Stimulated activated CD4-positive, alpha-beta T cell treated with anti-CD3 and anti-CD28 coated beads, Interleukin-12 subunit alpha, Interleukin-12 subunit beta, amount 100 ng/mL, for 4 hours (primary cell): ENCODE results near the gene EFCAB9.
A peak's percentile ranks its signal among the peaks of the same experiment; 100 is the strongest.

Experiments used
- DNase-seq: peaks from one replicate; pipeline ENCODE4 v3.0.0-alpha.2; 2020

EFCAB9 gene

GRCh38 chr5:172166030-172166826 lies 27.7 kb upstream of the EFCAB9 start:
- DNase-seq: no peak

GRCh38 chr5:172167895-172168294 lies 26.1 kb upstream of the EFCAB9 start:
- no peak for DNase-seq

DNA sequence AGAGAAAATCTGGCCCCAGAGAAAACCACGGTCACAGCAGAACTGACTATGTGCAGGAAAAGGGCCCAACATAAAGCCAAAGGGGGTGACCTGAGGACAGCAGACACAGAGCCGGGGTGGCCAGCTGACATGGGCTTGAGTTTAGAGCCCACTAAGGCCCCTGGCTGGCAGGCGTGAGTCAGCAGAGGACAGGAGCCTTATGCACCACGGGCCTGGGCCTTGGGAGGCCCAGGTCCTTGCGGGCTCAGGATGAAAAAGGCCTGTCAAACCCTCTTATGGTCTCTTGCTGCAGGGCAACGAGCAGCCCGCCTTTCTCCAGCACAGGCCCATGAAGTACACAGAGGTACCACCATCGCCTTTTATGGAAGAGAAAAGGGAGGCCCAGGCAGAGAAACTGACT lies 25.7 kb upstream of the EFCAB9 start:
- DNase-seq: no peak

GRCh38 chr5:172169216-172169615 lies 24.8 kb upstream of the EFCAB9 start:
- DNase-seq: no peak

- DNase-seq: no peak
These were observed 23.7 kb upstream of the EFCAB9 start for GRCh38 chr5:172170251-172170701.

- no peak for DNase-seq
These were observed 22.9 kb upstream of the EFCAB9 start for GRCh38 chr5:172171118-172171517.

DNA sequence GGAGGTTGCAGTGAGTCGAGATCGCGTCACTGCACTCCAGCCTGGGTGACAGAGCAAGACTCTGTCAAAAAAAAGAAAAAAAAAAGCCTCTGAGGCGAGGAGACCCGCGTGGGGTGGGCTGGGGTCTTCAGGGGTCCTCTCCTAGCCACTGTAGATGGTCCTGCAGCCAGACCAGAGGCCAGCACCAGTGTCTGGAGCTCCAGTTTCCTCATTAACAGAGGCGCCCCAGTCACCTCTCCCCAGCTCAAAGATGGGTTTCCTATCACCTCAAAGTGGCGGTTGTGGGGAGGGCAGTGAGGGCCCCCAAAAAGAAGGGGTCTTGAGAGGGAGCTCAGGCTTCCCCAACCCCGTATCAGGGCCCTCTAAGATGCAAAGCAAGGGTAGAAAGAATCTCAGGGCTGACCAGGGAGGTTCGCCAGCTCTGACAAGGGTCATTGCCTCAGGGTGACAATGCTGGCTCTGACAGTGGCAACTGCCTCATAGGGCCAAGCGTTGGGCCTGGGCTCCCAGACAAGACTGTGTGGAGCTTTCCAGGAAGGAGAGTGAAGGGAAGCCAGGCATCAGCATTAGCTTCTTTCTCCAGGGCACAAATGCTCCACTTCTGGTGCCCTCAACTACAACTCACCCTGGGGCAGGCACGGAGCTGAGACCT lies 20.9 kb upstream of the EFCAB9 start:
- DNase-seq: no peak

- peak; percentile 59 for DNase-seq
These were observed 20.3 kb upstream of the EFCAB9 start for GRCh38 chr5:172173564-172174153.

DNA sequence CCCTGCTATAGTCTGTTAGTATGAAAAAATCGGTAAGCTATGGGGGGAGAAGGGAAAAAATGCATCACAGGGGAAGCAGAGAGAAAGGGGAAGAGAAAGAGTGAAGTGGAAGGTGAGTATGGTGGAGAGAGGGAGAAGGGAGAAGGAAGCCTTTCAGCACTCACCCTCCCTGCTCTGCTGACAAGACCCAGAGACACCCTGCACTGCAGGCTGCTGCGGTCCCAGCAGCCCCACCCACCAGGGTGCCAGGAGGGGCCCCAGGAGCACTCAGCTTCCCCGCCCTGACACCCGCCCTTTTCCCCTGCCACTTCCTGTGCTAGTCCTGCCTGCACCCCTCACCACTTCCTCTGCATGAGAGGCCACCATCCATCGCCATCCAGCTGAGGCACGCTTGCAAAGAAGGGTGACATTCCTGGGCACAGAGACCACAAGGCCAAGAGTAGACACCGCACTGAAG lies 18.7 kb upstream of the EFCAB9 start:
- DNase-seq: peak; percentile 77

GRCh38 chr5:172177176-172177575 lies 16.8 kb upstream of the EFCAB9 start:
- DNase-seq: no peak

- DNase-seq: no peak
These were observed 15.5 kb upstream of the EFCAB9 start for GRCh38 chr5:172178301-172178987.

DNA sequence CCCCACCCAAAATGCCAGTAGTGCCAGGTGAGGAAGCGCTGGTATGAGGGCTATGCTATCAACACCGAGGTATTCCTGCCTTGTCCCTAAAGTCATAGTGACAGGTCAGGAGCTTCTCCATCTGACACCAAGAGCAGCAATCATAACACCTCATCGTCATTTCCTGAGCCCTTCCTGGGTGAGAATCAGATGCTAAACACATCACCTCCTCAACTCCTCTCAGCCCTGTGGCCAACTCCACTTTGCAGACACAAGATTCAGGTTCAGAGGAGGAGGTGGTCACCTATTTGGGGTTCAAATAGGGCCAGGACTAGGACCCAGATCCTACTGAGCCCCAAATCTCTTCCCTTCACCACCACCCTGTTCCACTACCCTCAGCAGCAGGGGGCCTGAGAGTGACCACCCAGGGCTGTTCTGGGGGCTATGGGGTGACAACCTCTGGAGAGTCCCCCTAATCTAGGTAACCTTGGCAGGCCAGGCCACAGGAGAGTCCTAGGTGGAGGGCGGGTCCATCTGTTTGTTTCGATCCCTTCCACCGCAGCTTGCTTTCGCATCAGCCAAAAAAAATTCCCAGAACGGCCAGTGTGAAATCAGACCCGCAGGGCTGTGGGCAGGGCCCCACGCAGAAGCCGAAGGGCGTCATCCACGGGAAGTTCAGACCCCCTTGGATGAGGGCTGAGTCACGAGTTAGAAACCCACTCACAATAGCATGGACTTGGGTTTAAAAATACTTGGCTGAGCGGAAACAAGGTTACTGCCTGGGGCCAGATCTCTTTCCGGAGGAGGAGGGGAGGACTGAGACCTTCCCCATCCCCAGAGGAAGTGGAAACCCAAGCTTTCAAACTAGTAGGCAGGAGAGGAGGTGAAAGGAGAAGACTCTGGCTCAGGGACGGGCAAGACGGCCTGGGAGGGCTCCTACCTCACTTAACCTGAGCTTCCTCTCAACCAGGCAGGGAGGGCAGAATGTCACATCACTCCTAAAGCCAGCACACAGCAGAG lies 14.7 kb upstream of the EFCAB9 start:
- DNase-seq: no peak

GRCh38 chr5:172180936-172181335 lies 13.0 kb upstream of the EFCAB9 start:
- no peak for DNase-seq

DNA sequence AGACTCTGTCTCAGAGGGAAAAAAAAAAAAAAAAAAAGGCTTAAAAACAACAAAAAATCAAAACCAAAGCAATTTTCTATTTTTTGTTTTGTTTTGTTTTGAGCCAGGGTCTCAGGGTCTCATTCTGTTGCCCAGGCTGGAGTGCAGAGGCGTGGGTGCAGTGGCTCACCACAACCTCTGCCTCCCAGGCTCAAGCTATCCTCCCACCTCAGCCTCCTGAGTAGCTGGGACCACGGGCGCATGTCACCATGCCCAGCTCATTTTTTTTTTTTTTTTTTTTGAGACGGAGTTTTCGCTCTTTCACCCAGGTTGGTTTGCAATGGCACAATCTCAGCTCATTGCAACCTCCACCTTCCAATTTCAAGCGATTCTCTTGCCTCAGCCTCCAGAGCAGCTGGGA lies 11.7 kb upstream of the EFCAB9 start:
- no peak for DNase-seq

DNA sequence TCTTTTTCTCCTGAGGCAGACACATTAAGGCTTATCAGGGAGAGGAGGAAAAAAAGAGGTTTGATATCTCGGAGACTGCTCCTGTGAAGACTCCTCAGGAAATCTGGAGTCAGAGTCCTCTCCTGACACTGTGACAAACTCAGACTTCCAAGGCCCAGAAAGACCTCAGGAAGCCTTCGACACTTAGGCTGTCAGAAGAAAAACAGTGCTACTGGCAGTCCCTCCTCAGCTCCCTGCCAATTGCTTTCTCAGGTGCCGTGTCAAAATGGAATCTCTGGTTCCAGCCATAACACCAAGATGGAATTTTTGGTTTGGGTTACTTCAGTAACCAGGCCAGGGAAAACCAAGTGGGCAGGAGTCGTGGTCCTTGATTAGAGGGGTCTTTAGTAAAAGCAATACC lies 10.1 kb upstream of the EFCAB9 start:
- DNase-seq: no peak

- no peak for DNase-seq
These were observed 8.9 kb upstream of the EFCAB9 start for GRCh38 chr5:172185096-172185461.

DNA sequence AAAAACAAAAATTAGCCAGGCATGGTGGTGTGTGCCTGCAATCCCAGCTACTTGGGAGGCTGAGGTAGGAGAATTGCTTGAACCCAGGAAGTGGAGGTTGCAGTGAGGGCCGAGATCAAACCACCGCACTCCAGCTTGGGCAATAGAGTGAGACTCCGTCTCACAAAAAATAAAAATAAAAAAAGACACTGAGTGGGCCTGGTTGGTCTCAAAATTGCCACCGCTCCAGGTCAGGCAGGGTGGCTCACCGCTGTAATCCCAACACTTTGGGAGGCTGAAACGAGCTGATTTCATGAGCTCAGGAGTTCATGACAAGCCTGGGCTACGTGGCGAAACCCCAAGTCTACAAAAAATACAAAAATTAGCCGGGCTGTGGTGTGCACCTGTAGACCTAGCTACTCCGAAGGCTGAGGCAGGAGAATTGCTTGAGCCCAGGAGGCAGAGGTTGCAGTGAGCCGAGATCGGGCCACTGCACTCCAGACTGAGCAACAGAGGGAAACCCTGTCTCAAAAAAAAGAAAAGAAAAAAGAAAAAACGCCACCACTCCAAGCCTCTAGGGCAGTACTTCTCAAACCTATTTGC lies 7.8 kb upstream of the EFCAB9 start:
- DNase-seq: no peak

DNA sequence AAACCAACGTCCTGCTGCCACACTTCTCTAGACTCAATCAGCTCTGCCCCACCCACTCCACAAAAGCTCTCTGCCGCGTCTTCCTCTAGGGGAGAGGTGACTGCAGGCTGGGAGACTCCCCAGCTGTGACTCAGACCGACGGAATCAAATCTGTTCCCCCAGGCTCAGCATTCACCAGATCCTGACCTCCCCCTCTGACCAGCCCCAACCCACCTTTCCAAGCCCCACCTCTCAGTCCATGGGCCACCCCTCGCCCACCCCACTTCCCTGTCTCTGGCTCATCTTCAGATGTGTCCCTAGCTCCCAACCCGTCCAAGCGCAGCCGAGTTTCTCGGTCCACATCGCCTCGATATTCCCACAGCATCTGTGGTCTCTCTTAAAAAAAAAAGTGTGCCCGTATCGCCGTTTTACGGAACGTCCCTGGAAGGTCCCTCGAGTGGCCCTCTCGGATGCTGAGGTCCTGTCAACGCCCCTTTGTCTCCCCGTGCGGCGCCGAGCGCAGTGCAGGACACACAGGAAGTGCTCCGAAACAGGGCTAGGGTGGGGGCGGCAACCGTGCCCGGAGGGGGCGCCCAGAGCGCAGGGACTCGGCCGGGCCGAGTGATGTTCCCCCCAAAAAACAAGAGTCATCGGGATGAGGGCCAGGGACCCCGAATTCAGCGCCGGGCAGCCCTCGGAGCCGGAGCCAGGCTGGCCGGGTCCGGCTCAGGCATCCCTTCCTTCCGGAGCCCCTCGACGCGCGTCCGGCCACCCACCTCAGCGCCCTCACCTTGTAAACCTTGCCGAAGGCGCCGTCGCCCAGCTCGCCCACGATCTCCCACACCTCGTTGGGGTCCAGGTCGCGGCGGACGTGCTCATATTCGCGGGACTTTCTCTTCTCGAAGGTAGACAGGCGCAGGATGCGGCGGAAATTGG lies 6.6 kb upstream of the EFCAB9 start:
- peak; percentile 58 for DNase-seq

DNA sequence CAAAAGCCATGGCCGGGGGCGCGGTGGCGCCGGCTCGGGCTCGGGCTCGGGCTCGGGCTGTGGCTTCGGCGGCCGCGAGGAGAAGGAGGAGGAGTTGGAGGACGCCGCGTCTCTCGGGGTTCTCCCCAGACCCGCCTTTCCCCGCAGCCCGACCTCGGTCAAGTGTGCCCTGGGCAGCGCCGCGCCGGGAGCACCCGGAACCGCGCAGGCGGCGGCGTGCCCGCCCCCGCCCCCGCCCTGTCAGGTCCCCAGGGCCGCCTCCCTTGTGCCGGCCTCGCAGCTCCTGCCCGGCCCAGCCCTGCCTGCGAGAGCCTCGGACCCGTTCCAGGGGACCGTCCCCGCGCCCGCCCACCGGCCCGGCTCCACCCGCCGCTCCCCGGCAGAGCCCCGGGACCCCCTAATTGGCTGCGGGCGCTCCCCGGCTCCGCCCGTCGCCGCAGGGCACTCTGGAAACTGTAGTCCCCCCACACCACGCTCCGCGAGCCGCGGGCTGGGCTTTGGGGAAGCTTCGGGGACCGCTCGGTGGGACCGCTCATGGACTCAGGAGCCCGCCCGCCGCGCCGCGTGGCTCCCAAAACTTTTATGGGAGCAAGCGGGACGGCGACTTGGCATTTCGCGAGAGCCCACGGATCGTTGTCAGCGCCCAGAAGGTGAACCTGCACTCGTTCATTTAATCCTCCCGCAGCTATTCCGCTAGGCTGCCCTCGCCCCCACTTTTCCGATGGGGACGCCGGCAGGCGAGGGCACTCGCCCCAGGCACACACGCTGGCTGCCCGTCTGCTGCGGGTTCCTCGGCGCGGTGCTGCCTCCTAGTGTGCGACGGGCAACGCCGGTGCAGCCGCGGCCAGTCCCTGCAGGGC lies 5.7 kb upstream of the EFCAB9 start, which contains the start of gene STK10:
TSS of gene STK10 (minus strand) at position 192 of the 860 bp plus-strand sequence. CDS start at position 10, 182 bp downstream.
- peak; percentile 87 for DNase-seq
